ENCODE results near the gene LMNA.
"Not testable (repeated sequence)": the region's sequence is repeated elsewhere in the genome, so short reads cannot be mapped to it uniquely, and the experiment has no call there.

LMNA gene

GRCh38 chr1:156164125-156164831 is 49.8 kb downstream of the LMNA start:
- no peak for DNase-seq

- DNase-seq: no peak
These were observed 50.6 kb downstream of the LMNA start for GRCh38 chr1:156165083-156165482.

GRCh38 chr1:156167536-156167935 is 53.0 kb downstream of the LMNA start:
- DNase-seq: no peak

- no peak for DNase-seq
These were observed 58.4 kb downstream of the LMNA start for GRCh38 chr1:156172696-156173470.

- DNase-seq: no peak
These were observed 62.2 kb downstream of the LMNA start for GRCh38 chr1:156176610-156177210.

DNA sequence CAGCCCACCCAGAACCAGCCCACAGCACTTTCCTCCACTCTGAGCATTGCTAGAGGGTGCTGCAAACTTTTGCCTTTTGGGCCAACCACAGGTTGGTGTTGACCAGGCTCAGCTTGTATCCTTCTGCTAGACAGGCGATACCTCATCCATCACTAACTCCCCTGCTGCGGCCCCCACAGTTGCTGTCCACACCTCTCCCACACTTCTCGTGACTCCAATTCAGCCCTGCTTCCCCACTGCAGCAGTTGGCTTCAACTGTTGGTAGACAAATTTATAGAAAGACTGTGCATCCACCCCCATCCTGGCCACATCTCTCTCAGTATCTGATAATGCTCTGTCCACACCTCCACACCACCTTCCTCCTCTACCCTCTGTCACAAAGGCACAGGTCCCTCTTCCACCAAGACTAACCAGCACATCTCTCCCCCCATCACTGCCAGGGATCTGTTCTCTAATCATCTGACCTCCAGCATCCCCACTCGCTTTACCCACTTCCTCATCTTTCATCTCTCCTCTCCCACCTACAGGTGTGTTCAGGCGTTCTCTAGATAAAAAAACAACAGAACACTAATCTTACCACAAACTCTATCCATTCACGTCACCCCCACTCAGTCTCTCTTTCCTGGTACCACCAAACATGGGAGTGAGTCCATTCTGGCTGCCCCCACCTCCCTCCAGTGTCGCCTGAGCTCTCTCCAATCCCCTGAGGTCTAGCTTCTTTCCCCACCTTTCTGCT is 63.6 kb downstream of the LMNA start:
- DNase-seq: no peak

GRCh38 chr1:156180471-156180870 is 66.0 kb downstream of the LMNA start:
- DNase-seq: no peak

- not testable (repeated sequence) for DNase-seq
These were observed 66.9 kb downstream of the LMNA start for GRCh38 chr1:156181391-156181924.

DNA sequence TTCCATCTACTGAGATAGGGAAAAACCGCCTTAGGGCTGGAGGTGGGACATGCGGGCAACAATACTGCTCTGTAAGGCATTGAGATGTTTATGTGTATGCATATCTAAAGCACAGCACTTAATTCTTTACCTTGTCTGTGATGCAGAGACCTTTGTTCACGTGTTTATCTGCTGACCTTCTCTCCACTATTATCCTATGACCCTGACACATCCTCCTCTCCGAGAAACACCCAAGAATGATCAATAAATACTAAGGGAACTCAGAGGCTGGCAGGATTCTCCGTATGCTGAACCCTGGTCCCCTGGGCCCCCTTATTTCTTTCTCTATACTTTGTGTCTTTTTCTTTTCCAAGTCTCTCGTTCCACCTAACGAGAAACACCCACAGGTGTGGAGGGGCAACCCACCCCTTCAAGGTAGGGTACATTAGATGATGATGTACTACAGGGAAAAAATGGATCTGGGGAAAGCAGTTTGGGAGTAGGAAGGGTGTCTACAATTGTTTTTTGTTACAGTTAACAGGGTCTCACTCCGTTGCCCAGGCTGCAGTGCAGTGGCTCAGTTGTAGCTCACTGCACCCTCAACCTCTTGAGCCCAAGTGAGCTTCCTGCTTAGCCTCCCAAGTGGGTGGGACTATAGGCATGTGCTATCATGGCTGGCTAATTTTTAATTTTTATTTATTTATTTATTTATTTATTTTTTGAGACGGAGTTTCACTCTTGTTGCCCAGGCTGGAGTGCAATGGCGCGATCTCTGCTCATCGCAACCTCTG is 67.7 kb downstream of the LMNA start:
- not testable (repeated sequence) for DNase-seq

DNA sequence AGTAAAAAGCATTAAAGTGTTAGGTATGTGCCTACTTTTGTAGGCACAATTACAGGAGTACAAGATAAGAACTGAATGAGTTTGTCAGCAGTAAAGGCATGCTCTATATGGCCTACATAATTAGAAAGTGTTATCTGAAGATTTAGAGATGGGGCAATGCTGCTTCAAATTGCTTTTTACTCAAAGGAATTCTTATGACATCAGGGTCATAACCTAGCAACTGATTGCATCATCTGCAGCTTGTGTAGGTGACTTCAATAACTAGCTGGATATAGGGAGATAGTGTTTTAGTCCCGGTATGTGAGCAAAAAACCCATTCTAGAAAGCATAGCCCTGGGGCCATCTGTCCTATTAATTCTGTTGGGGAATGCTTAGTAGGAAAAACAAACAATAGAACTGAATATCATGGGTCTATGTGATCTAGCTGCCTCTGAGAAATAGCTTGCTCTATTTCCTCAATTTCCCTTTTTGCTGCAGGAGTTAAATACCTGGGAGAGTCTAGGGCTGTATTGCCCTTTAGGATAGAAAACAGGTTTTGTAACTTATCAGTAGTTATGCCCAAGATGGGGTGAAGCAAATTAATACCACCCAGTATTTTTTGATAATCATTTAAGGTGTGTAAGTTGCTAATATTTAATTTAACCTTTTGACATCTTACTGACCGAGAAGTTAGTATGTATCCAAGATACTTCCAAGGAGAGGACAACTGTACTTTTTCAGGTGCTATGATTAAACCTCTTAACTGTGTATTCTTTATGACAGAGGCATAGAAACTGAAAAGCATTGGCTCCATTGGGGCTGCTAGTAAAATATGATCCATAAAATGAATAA is 72.1 kb downstream of the LMNA start:
- DNase-seq: not testable (repeated sequence)

Data from activated effector memory CD4-positive, alpha-beta T cell treated with anti-CD3 and anti-CD28 coated beads, Interleukin-2, amount 50 U/mL, for 16 hours (primary cell).